ENCODE results near the gene SPINK13.

DNA sequence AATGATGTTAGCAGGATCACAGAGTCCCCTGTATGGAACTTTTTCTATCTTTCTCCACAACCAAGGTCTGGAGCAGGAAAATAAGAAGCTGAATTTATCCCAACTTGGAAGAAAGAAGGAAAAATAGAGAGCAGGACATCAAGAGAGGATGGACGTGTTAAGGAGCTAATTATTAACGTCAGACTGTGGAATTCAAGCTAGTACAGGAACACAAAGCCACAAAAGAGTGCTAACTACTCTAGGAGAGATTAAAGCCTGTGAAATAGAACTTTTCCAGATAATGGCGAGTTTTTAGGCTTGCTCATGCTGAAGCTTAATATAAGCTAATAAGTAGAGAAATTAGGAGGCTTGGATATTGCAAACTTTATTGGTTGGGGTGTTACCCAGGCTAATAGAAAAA lies 632 bp upstream of the SPINK13 start:
- TF ChIP-seq POLR2A (IDR thresholded peaks at IDR 0.05), result no peak
- TF ChIP-seq, protein P1, sequence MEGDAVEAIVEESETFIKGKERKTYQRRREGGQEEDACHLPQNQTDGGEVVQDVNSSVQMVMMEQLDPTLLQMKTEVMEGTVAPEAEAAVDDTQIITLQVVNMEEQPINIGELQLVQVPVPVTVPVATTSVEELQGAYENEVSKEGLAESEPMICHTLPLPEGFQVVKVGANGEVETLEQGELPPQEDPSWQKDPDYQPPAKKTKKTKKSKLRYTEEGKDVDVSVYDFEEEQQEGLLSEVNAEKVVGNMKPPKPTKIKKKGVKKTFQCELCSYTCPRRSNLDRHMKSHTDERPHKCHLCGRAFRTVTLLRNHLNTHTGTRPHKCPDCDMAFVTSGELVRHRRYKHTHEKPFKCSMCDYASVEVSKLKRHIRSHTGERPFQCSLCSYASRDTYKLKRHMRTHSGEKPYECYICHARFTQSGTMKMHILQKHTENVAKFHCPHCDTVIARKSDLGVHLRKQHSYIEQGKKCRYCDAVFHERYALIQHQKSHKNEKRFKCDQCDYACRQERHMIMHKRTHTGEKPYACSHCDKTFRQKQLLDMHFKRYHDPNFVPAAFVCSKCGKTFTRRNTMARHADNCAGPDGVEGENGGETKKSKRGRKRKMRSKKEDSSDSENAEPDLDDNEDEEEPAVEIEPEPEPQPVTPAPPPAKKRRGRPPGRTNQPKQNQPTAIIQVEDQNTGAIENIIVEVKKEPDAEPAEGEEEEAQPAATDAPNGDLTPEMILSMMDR (IDR thresholded peaks at IDR 0.05), result no peak
- TF ChIP-seq EP300 (IDR thresholded peaks at IDR 0.05), result no peak

All from tibial nerve (tissue), 4 donors.